IMR-90 (cell line): ENCODE measurements around the gene SOCS2. TPM values are rescaled to one million over a fixed set of nuclear protein-coding genes. Genes with fewer than 3 reads are reported as not detected.

ENCODE experiments used
- ATAC-seq: fragments of 200-7000 bp; cut with Tn5 transposase; 2 replicates; pipeline ENCODE4 v1.9.1; 2020; ENCODE audit warnings: low read depth, mild to moderate bottlenecking, moderate library complexity
- BruUV-seq: library from RNA; stranded (reverse); fragments of 400-500 nt; replicated peaks from 2 replicates; lab custom pipeline; 2021; lab: Mats Ljungman, UMichigan
- CTCF ChIA-PET: fragments of 300-600 bp; formaldehyde crosslinking; extraction: SDS; loops from one replicate; lab custom pipeline; 2021; ENCODE audit warnings: antibody characterized with exemption; lab: Yijun Ruan, JAX
- POLR2A ChIA-PET: fragments of 300-600 bp; sonication (Branson Sonifier 250); formaldehyde crosslinking; loops from one replicate; lab custom pipeline; 2022; ENCODE audit warnings: antibody characterized with exemption; ENCODE audit not compliant: unreplicated experiment; lab: Charles Lee
- DNase-seq: peaks from one replicate; pipeline ENCODE4 v3.0.0; 2013
- H2AFZ ChIP-seq: replicated peaks from 2 replicates; pipeline ENCODE3; 2013; ENCODE audit warnings: low read length, mild to moderate bottlenecking; ENCODE audit not compliant: poor library complexity
- H2AK5ac ChIP-seq: 2 replicates; pipeline ENCODE4 v1.6.1; 2013; ENCODE audit warnings: low read depth, low read length, inconsistent platforms
- H2AK9ac ChIP-seq: replicated peaks from 2 replicates; pipeline ENCODE3; 2013; ENCODE audit warnings: mild to moderate bottlenecking, low read depth, low read length, moderate library complexity; ENCODE audit not compliant: poor library complexity
- H2BK120ac ChIP-seq: 2 replicates; pipeline ENCODE4 v1.6.1; 2013; ENCODE audit warnings: low read depth, low read length, inconsistent platforms
- H2BK15ac ChIP-seq: 3 replicates; pipeline ENCODE4 v1.6.1; 2013; ENCODE audit warnings: low read depth, low read length, inconsistent platforms
- H2BK20ac ChIP-seq: 2 replicates; pipeline ENCODE4 v1.6.1; 2013; ENCODE audit warnings: low read depth, mild to moderate bottlenecking, inconsistent platforms, low read length, moderate library complexity
- H2BK5ac ChIP-seq: 2 replicates; pipeline ENCODE4 v1.6.1; 2013; ENCODE audit warnings: mild to moderate bottlenecking, low read depth, low read length, inconsistent platforms; ENCODE audit not compliant: poor library complexity, severe bottlenecking
- H3K14ac ChIP-seq: replicated peaks from 2 replicates; pipeline ENCODE4 v1.6.1; 2013; ENCODE audit warnings: low read depth, low read length, inconsistent platforms
- H3K18ac ChIP-seq: 2 replicates; pipeline ENCODE4 v1.6.1; 2013; ENCODE audit warnings: low read depth, low read length, control low read depth
- H3K23ac ChIP-seq: 2 replicates; pipeline ENCODE4 v1.6.1; 2013; ENCODE audit warnings: low read depth, low read length, inconsistent platforms
- H3K27ac ChIP-seq: 2 replicates; pipeline ENCODE4 v1.5.1; 2013; ENCODE audit warnings: mild to moderate bottlenecking, control low read depth, low read length; ENCODE audit not compliant: insufficient read depth
- H3K27me3 ChIP-seq: 2 replicates; pipeline ENCODE4 v1.6.1; 2013; ENCODE audit warnings: low read length; ENCODE audit not compliant: control insufficient read depth, insufficient read depth
- H3K36me3 ChIP-seq: 2 replicates; pipeline ENCODE4 v1.6.1; 2013; ENCODE audit warnings: low read length, mixed read lengths; ENCODE audit not compliant: control insufficient read depth, insufficient read depth
- H3K4ac ChIP-seq: 2 replicates; pipeline ENCODE4 v1.6.1; 2013; ENCODE audit warnings: low read depth, low read length, inconsistent platforms
- H3K4me1 ChIP-seq: 2 replicates; pipeline ENCODE4 v1.6.1; 2013; ENCODE audit warnings: low read length, mixed read lengths; ENCODE audit not compliant: control insufficient read depth, insufficient read depth
- H3K4me2 ChIP-seq: 2 replicates; pipeline ENCODE4 v1.6.1; 2013; ENCODE audit warnings: low read depth, mild to moderate bottlenecking, control low read depth, low read length, moderate library complexity
- H3K4me3 ChIP-seq: 2 replicates; pipeline ENCODE4 v1.5.1; 2013; ENCODE audit warnings: low read depth, mild to moderate bottlenecking, control low read depth, low read length, moderate library complexity; ENCODE audit not compliant: insufficient read depth
- H3K56ac ChIP-seq: 2 replicates; pipeline ENCODE4 v1.6.1; 2013; ENCODE audit warnings: low read length, inconsistent platforms; ENCODE audit not compliant: insufficient read depth; ENCODE audit errors: extremely low read depth
- H3K79me1 ChIP-seq, 2 experiments: 2 replicates each; pipeline ENCODE4 v1.6.1; 2013; ENCODE audit warnings: low read length in 2 of 2, inconsistent platforms in 1 of 2, low read depth in 1 of 2
- H3K9ac ChIP-seq: 2 replicates; pipeline ENCODE4 v1.6.1; 2013; ENCODE audit warnings: low read depth, low read length, control low read depth
- H3K9me1 ChIP-seq: 2 replicates; pipeline ENCODE4 v1.6.1; 2013; ENCODE audit warnings: low read length, inconsistent platforms; ENCODE audit not compliant: insufficient read depth
- H3K9me3 ChIP-seq: 2 replicates; pipeline ENCODE4 v1.6.1; 2013; ENCODE audit warnings: low read length; ENCODE audit not compliant: control insufficient read depth, insufficient read depth
- H4K20me1 ChIP-seq: 2 replicates; pipeline ENCODE4 v1.6.1; 2013; ENCODE audit warnings: low read length, inconsistent platforms; ENCODE audit not compliant: insufficient read depth
- H4K5ac ChIP-seq: 2 replicates; pipeline ENCODE4 v1.6.1; 2013; ENCODE audit warnings: mild to moderate bottlenecking, low read depth, low read length, control low read depth
- H4K8ac ChIP-seq, 2 experiments: 2 replicates each; pipeline ENCODE4 v1.6.1; 2013; ENCODE audit warnings: low read depth in 2 of 2, low read length in 2 of 2, control low read depth in 1 of 2, inconsistent platforms in 1 of 2
- H4K91ac ChIP-seq: 2 replicates; pipeline ENCODE4 v1.6.1; 2013; ENCODE audit warnings: low read depth, low read length, inconsistent platforms; ENCODE audit not compliant: insufficient read depth
- MAFK ChIP-seq: IDR thresholded peaks from 2 replicates; pipeline ENCODE4 v1.6.1; 2012; ENCODE audit warnings: low read depth, low read length, improper control_type of control experiment
- MXI1 ChIP-seq: IDR thresholded peaks from 2 replicates; pipeline ENCODE4 v1.6.1; 2012; ENCODE audit warnings: low read depth, mild to moderate bottlenecking, low read length, moderate library complexity, borderline replicate concordance
- RCOR1 ChIP-seq: IDR thresholded peaks from 2 replicates; pipeline ENCODE4 v1.6.1; 2012; ENCODE audit warnings: mild to moderate bottlenecking, low read length, improper control_type of control experiment; ENCODE audit not compliant: insufficient replicate concordance
- SMC3 ChIP-seq: fragments of 150-350 bp; IDR thresholded peaks from 2 replicates; pipeline ENCODE4 v1.6.1; 2016; ENCODE audit warnings: low read depth, mild to moderate bottlenecking, antibody characterized with exemption, low read length, moderate library complexity
- WGBS, 2 experiments: methylation state at CpG; one replicate each; pipeline versions ENCODE4 v1.1.5 to v1.1.7; 2013; ENCODE audit warnings: missing lambda C conversion rate in 2 of 2; ENCODE audit not compliant: insufficient read length in 1 of 2; ENCODE audit errors: extremely low coverage in 2 of 2; 5-methylcytosine and 5-hydroxymethylcytosine counted together
- dilution Hi-C: fragments of 300-500 bp; cut with HindIII; formaldehyde crosslinking; loops from one replicate; pipeline ENCODE4 v1.14.3; 2018; ENCODE audit warnings: low sequenced_read_pairs; ENCODE audit not compliant: unreplicated experiment
- in situ Hi-C: fragments of 300-500 bp; cut with MboI; formaldehyde crosslinking; loops from 3 replicates; pipeline ENCODE4 v1.14.3; 2019; ENCODE audit warnings: low sequenced_read_pairs, inconsistent platforms, mixed read lengths
- intact Hi-C: fragments of 100-400 bp; cut with micrococcal nuclease; formaldehyde crosslinking; loops from 2 replicates; pipeline ENCODE4 v1.10.0; 2022
- polyA plus RNA-seq, 3 experiments: library from polyadenylated mRNA; depleted of rRNA; stranded (reverse); fragments of >200 nt; gene quantifications; 2 replicates each; pipeline ENCODE4 v1.2.3, GENCODE V29; 2012; ENCODE audit warnings: low replicate concordance in 1 of 3
- total RNA-seq: library from RNA; depleted of rRNA; stranded (reverse); fragments of >200 nt; gene quantifications from 2 replicates; pipeline ENCODE4 v1.2.3, GENCODE V29; 2012

The SOCS2 gene
- total and polyA plus RNA-seq, 2 of the 4 experiments (the other 2 are of a cell fraction), result 12.0 to 12.4 TPM

GRCh38 chr12:93549174-93549573, 23.3 kb upstream of the SOCS2 start:
- Histone ChIP-seq H4K8ac (no peak overlapping the region), H3K9me1 (0 out of 2 replicates have a peak, but pooled peaks cover 5% of the 10 kb centered on the region), H4K20me1 (no peaks in the 10 kb centered on the region), H3K36me3 (peaks cover 4% of the 10 kb centered on the region; the same call in 1 of the 2 replicates), H2BK120ac (no peak overlapping the region), H4K5ac (no peak overlapping the region), H3K4me3 (no peak overlapping the region), H2BK5ac (no peak overlapping the region), H3K9ac (no peak overlapping the region), H3K56ac (no peak overlapping the region), H3K27me3 (no peaks in the 10 kb centered on the region), H3K27ac (no peak overlapping the region), H3K18ac (no peak overlapping the region), H3K9me3 (no peaks in the 10 kb centered on the region), H3K4me1 (no peaks in the 10 kb centered on the region), H3K4me2 (no peak overlapping the region), H2AK9ac (no peak overlapping the region), H2AK5ac (no peak overlapping the region; the same call in 1 of the 2 replicates), H3K79me1 (peaks cover 0 to 14% of the 10 kb centered on the region in 2 experiments; a peak in 3 of 4 replicates), H3K23ac (no peak overlapping the region), H3K4ac (no peak overlapping the region), H4K91ac (no peak overlapping the region), H2BK15ac (no peak overlapping the region), H2AFZ (no peak overlapping the region), H2BK20ac (no peak overlapping the region), H3K14ac (no peak overlapping the region)
- POLR2A ChIA-PET, result no interaction called here
- in situ Hi-C loops, result no loop called here
- no peak for ATAC-seq
- BruUV-seq, result no TSS peak
- intact Hi-C loops, result no loop called here
- dilution Hi-C loops, result no loop called here
- TF ChIP-seq MAFK (no peak), SMC3 (no peak), RCOR1 (no peak), MXI1 (no peak)
- CTCF ChIA-PET, result no interaction called here
- WGBS, 2 experiments, result no CpG with 5 or more reads among the region's 6 CpGs
- no peak for DNase-seq
